ENCODE results near the gene DNM2. TPM values are rescaled to one million over a fixed set of nuclear protein-coding genes. Genes with fewer than 3 reads are reported as not detected.

Gene DNM2
- total and polyA plus RNA-seq, 10 of the 15 experiments (the other 5 are each of a cell fraction or from before 2014, with no cell fraction given), result 1.2 to 146 (median 68.9) TPM

- ATAC-seq (peak; percentile 62), DNase-seq (ENCODE audit: low read depth, low spot score) (no peak), FAIRE-seq (no peak)
- Histone ChIP-seq H3K36me3 (ENCODE audit: control insufficient read depth in 2 of 2, insufficient read depth in 2 of 2, low read length in 1 of 2) (no peaks in the 10 kb centered on the region; a peak in 1 of 4 replicates), H3K4me3 (peak overlapping the region; percentile 87), H3K4me1 (ENCODE audit: control insufficient read depth, insufficient read depth, low read length) (no peaks in the 10 kb centered on the region), H3K27ac (ENCODE audit: control insufficient read depth, insufficient read depth) (peak overlapping the region; percentile 73), H3K4me2 (ENCODE audit: control insufficient read depth, insufficient read depth) (peak overlapping the region; percentile 99), H3K9ac (ENCODE audit: control insufficient read depth, insufficient read depth, low read length) (peak overlapping the region; percentile 87), H4K20me1 (ENCODE audit: control insufficient read depth, insufficient read depth) (no peaks in the 10 kb centered on the region), H3K79me2 (ENCODE audit: control insufficient read depth, insufficient read depth, low read length) (peaks cover 2% of the 10 kb centered on the region; the same call in 1 of the 2 replicates), H3K27me3 (replicated peaks in 1 of 2; ENCODE audit: control insufficient read depth in 2 of 2, insufficient read depth in 2 of 2, low read length in 1 of 2) (no peaks in the 10 kb centered on the region), H3K9me3 (replicated peaks; ENCODE audit: control insufficient read depth, insufficient read depth, low read length) (no peaks in the 10 kb centered on the region), H2AFZ (ENCODE audit: control insufficient read depth, low read depth, low read length) (peak overlapping the region; percentile 99)
- POLR2A ChIA-PET, result interaction anchor here (0.6 to 2.5 kb wide), 8 partner anchors 16 to 162 kb away, joined by 3 to 15 read pairs (median 4); partner anchors contain the start of genes DNM2 and TMED1
- CTCF ChIA-PET, result interaction anchor here (0.6 to 10.8 kb wide), 37 partner anchors 8 to 298 kb away, joined by 3 to 210 read pairs (median 7); partner anchors contain the start of genes CDC37, DNM2, KRI1 and TMED1
- SMC1A ChIA-PET (ENCODE audit: uncharacterized antibody, unreplicated experiment), result interaction anchor here (0.5 to 8.8 kb wide), 17 partner anchors 10 to 399 kb away, joined by 3 to 103 read pairs (median 5); partner anchors contain the start of genes DNM2 and TMED1
- RAD21 ChIA-PET (ENCODE audit: unreplicated experiment), result interaction anchor here (0.7 to 8.2 kb wide), 26 partner anchors 12 to 296 kb away, joined by 3 to 136 read pairs (median 4); partner anchors contain the start of genes DNM2 and TMED1
- in situ Hi-C loops (cut with MboI), result no loop called here
- intact Hi-C loops (cut with micrococcal nuclease; ENCODE audit: unreplicated experiment), result no loop called here
- 6% methylated on average over 24 of the region's 24 CpGs for WGBS (ENCODE audit: insufficient coverage, insufficient replicate concordance, low lambda C conversion rate, missing lambda C conversion rate)
- no TSS peak for BruUV-seq (replicated peaks)
- peak; percentile 69; the same call in 1 of the 2 replicates for TF ChIP-seq REST (IDR thresholded peaks at IDR 0.05; ENCODE audit: low read depth, low read length)
- no peak for TF ChIP-seq POU2F2 (IDR thresholded peaks at IDR 0.05; ENCODE audit: borderline replicate concordance, low read depth, low read length)
- TF ChIP-seq ATF2 (IDR thresholded peaks at IDR 0.05; ENCODE audit: low read length), result no peak
- TF ChIP-seq EGR1 (IDR thresholded peaks at IDR 0.05; ENCODE audit: borderline replicate concordance in 1 of 2, low read depth in 2 of 2, low read length in 2 of 2), result no peak
- no peak for TF ChIP-seq POLR2AphosphoS2 (IDR thresholded peaks at IDR 0.05; ENCODE audit: low read depth, low read length)
- TF ChIP-seq IKZF2 (IDR thresholded peaks at IDR 0.05), result no peak
- no peak for TF ChIP-seq CUX1 (IDR thresholded peaks at IDR 0.05; ENCODE audit: insufficient replicate concordance, low read depth, low read length)
- no peak for TF ChIP-seq IRF4 (IDR thresholded peaks at IDR 0.05; ENCODE audit: low read depth, low read length)
- TF ChIP-seq SP1 (IDR thresholded peaks at IDR 0.05; ENCODE audit: low read depth, low read length), result no peak
- TF ChIP-seq MLLT1 (IDR thresholded peaks at IDR 0.05), result no peak
These were observed 15.8 kb upstream of the DNM2 start for GRCh38 chr19:10701955-10702525.
